Esophagus muscularis mucosa (tissue), 3 donors: ENCODE measurements around the gene RHOD.

ENCODE experiments used
- EP300 ChIP-seq: sonication (generic); formaldehyde crosslinking; IDR thresholded peaks from one replicate; pipeline ENCODE4 v1.6.1; 2017; ENCODE audit warnings: antibody characterized with exemption
- TF ChIP-seq, protein P1 (sequence below), 3 experiments: fragments of 200-600 bp in 2 of 3; fragments of 450-650 bp in 1 of 3; sonication (generic) in 2 of 3; IDR thresholded peaks; one replicate each; pipeline ENCODE4 v1.5.1; 2017 to 2019; ENCODE audit warnings: antibody characterized with exemption in 3 of 3, mild to moderate bottlenecking in 2 of 3, moderate library complexity in 1 of 3

DNA sequence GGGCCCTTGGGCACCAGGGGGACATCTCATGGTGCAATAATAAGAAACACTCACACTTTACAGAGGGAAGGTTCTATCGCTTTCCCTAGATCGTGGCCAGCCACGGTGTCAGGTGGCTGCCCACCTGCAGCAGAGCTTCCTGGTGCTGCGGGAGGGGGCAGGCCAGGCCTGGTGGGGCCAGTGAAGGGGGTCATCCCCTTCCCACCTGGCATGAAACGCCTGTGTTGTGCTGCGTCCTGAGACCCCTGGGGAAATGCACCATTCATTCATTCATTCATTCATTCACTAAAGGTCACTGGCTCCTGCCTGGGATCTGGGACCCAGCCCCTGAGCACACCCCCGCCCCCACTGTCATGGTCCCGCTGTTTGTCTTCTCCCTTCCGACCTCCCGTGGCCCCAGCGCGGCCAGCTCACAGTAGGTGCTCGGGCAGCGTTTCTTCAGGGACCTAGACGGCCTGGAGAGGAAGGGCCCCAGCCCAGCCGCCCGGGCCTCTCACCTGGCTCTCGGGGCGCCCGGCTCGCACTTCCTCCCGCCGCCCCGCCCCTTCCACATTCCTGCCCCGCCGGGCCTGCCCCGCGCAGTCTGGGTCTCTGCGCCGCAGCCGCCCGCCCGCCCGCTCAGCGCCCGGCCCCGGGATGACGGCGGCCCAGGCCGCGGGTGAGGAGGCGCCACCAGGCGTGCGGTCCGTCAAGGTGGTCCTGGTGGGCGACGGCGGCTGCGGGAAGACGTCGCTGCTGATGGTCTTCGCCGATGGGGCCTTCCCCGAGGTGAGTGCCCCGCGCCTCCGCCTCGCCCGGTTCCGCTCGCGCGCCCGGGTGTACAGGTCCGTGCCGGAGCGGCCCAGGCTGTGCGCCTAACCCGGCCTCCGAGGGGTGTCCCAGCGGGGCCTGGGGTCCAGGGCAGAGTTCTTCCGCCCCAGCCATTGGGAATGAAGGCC is at the start of gene RHOD:
- TF ChIP-seq EP300 = no peak
- TF ChIP-seq, protein P1, sequence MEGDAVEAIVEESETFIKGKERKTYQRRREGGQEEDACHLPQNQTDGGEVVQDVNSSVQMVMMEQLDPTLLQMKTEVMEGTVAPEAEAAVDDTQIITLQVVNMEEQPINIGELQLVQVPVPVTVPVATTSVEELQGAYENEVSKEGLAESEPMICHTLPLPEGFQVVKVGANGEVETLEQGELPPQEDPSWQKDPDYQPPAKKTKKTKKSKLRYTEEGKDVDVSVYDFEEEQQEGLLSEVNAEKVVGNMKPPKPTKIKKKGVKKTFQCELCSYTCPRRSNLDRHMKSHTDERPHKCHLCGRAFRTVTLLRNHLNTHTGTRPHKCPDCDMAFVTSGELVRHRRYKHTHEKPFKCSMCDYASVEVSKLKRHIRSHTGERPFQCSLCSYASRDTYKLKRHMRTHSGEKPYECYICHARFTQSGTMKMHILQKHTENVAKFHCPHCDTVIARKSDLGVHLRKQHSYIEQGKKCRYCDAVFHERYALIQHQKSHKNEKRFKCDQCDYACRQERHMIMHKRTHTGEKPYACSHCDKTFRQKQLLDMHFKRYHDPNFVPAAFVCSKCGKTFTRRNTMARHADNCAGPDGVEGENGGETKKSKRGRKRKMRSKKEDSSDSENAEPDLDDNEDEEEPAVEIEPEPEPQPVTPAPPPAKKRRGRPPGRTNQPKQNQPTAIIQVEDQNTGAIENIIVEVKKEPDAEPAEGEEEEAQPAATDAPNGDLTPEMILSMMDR (IDR thresholded peaks at IDR 0.05) = no peak
